Lung (tissue), 12 donors: Measurements from ENCODE around the gene HHEX. TPM values are rescaled to one million over a fixed set of nuclear protein-coding genes. Genes with fewer than 3 reads are reported as not detected.

Experiments
- ATAC-seq: fragments of 200-7000 bp; cut with Tn5 transposase; one replicate; pipeline ENCODE4 v1.9.1; 2020; ENCODE audit warnings: moderate number of reproducible peaks; ENCODE audit not compliant: insufficient read depth, low FRiP score
- DNase-seq, 3 donors: peaks; one replicate each; pipeline ENCODE4 v3.0.0-alpha.2; 2013 to 2017
- H3K27ac ChIP-seq, 2 donors: one replicate each; pipeline ENCODE4 v1.5.1; 2013; ENCODE audit warnings: mild to moderate bottlenecking in 2 of 2, moderate library complexity in 2 of 2, control low read depth in 1 of 2, inconsistent platforms in 1 of 2, low read depth in 1 of 2, low read length in 1 of 2
- H3K27me3 ChIP-seq, 3 donors: one replicate each; pipeline ENCODE4 v1.5.1; 2013; ENCODE audit warnings: low read length in 2 of 3; ENCODE audit not compliant: control insufficient read depth in 3 of 3, insufficient read depth in 3 of 3
- H3K36me3 ChIP-seq, 4 donors: one replicate each; pipeline ENCODE4 v1.5.1; 2013; ENCODE audit warnings: low read length in 4 of 4, mild to moderate bottlenecking in 1 of 4, moderate library complexity in 1 of 4; ENCODE audit not compliant: control insufficient read depth in 4 of 4, insufficient read depth in 4 of 4
- H3K4me1 ChIP-seq, 5 donors: one replicate each; pipeline ENCODE4 v1.5.1; 2013; ENCODE audit warnings: low read length in 5 of 5, mild to moderate bottlenecking in 2 of 5, moderate library complexity in 1 of 5; ENCODE audit not compliant: control insufficient read depth in 5 of 5, insufficient read depth in 5 of 5
- H3K4me3 ChIP-seq: one replicate; pipeline ENCODE4 v1.5.1; 2013; ENCODE audit warnings: mild to moderate bottlenecking, control low read depth, moderate library complexity
- H3K9ac ChIP-seq, 2 donors: one replicate each; pipeline ENCODE4 v1.5.1; 2013; ENCODE audit warnings: low read length in 2 of 2, control low read depth in 1 of 2; ENCODE audit not compliant: insufficient read depth in 1 of 2
- H3K9me3 ChIP-seq, 4 donors: one replicate each; pipeline ENCODE4 v1.5.1; 2013; ENCODE audit warnings: low read length in 3 of 4, mild to moderate bottlenecking in 1 of 4, moderate library complexity in 1 of 4; ENCODE audit not compliant: control insufficient read depth in 4 of 4, insufficient read depth in 3 of 4
- CTCF ChIP-seq: IDR thresholded peaks from 2 replicates; pipeline ENCODE4 v1.5.1; 2012; ENCODE audit warnings: mild to moderate bottlenecking; ENCODE audit errors: control extremely low read depth, extremely low read depth
- WGBS, 2 donors: extraction: QIAGEN DNeasy Blood & Tissue Kit; methylation state at CpG; one replicate each; pipeline ENCODE4 v1.1.7; 2013; 5-methylcytosine and 5-hydroxymethylcytosine counted together
- polyA plus RNA-seq, 2 donors: library from polyadenylated mRNA; stranded (reverse); fragments of 200-250 nt; gene quantifications; one replicate each; pipeline ENCODE4 v1.2.1, GENCODE V29; 2013
- total RNA-seq, 2 donors: library from RNA; depleted of rRNA in 1 of 2; stranded (reverse); fragments of >200 nt in 1 of 2; gene quantifications; one replicate each; pipeline ENCODE4 v1.2.1, GENCODE V29; 2014 to 2021
- donor health status: control.
- donor health status: control.
- donor health status: Bipolar disorder and iron deficiency.
- donor health status: healthy.
- donor health status: DM: yes; HTN: yes; CAD: no.

Gene HHEX
- total and polyA plus RNA-seq, 4 donors, result 15.3 to 18.6 (median 17.1) TPM

- Histone ChIP-seq H3K9me3 (no peaks in the 10 kb centered on the region), H3K27ac (no peak overlapping the region), H3K4me1 (no peaks in the 10 kb centered on the region), H3K4me3 (no peak overlapping the region), H3K27me3 (no peaks in the 10 kb centered on the region), H3K36me3 (no peaks in the 10 kb centered on the region), H3K9ac (no peak overlapping the region)
- no peak for TF ChIP-seq CTCF
- ATAC-seq (no peak), DNase-seq (no peak)
Observed at GRCh38 chr10:92677708-92678107, 12.0 kb upstream of the HHEX start.

- no peaks in the 10 kb centered on the region for H3K9me3 ChIP-seq
- 86 to 89% methylated on average over 5 of the region's 5 CpGs for WGBS, 2 donors
- H3K27ac ChIP-seq, result no peak overlapping the region
- H3K4me3 ChIP-seq, result no peak overlapping the region
- H3K4me1 ChIP-seq, result no peaks in the 10 kb centered on the region
- DNase-seq (no peak), ATAC-seq (no peak)
- no peaks in the 10 kb centered on the region for H3K36me3 ChIP-seq
- no peaks in the 10 kb centered on the region for H3K27me3 ChIP-seq
- H3K9ac ChIP-seq, result no peak overlapping the region
- TF ChIP-seq CTCF, result no peak
Observed at GRCh38 chr10:92678206-92678605, 11.5 kb upstream of the HHEX start.

- Histone ChIP-seq H3K9ac (no peak overlapping the region), H3K4me3 (no peak overlapping the region), H3K36me3 (no peaks in the 10 kb centered on the region), H3K27ac (no peak overlapping the region), H3K4me1 (no peaks in the 10 kb centered on the region), H3K27me3 (peaks cover 0 to 5% (median 0%) of the 10 kb centered on the region in 3 donors), H3K9me3 (peaks cover 0 to 5% (median 1%) of the 10 kb centered on the region in 4 donors)
- WGBS, 2 donors, result 94 to 96% methylated on average over 2 of the region's 2 CpGs
- no peak for ATAC-seq
- DNase-seq, result no peak
- TF ChIP-seq CTCF, result no peak
Observed at GRCh38 chr10:92681306-92681834, 8.4 kb upstream of the HHEX start.

GRCh38 chr10:92688573-92688926, 1.2 kb upstream of the HHEX start:
- Histone ChIP-seq H3K9me3 (peaks cover 0 to 5% (median 1%) of the 10 kb centered on the region in 4 donors), H3K27me3 (peaks cover 0 to 53% (median 44%) of the 10 kb centered on the region in 3 donors), H3K36me3 (no peaks in the 10 kb centered on the region), H3K27ac (peak overlapping the region in 1 of 2 donors; percentile 87), H3K9ac (no peak overlapping the region), H3K4me1 (peaks cover 0 to 3% (median 0%) of the 10 kb centered on the region in 5 donors), H3K4me3 (no peak overlapping the region)
- TF ChIP-seq CTCF, result no peak
- 22 to 39% methylated on average over 5 of the region's 5 CpGs for WGBS, 2 donors
- ATAC-seq (no peak), DNase-seq (peak in 1 of 3 donors; percentile 13)
